SKM-1 treated with dmso at 0.1 percent for 144 hours (cell line): ENCODE results near the gene TANGO6.
"Not testable (repeated sequence)": the region's sequence is repeated elsewhere in the genome, so short reads cannot be mapped to it uniquely, and the experiment has no call there.

Source experiments
- DNase-seq: peaks from one replicate; lab custom pipeline; 2025; ENCODE audit not compliant: unreplicated experiment; lab: John Stamatoyannopoulos, UW

TANGO6 gene

DNA sequence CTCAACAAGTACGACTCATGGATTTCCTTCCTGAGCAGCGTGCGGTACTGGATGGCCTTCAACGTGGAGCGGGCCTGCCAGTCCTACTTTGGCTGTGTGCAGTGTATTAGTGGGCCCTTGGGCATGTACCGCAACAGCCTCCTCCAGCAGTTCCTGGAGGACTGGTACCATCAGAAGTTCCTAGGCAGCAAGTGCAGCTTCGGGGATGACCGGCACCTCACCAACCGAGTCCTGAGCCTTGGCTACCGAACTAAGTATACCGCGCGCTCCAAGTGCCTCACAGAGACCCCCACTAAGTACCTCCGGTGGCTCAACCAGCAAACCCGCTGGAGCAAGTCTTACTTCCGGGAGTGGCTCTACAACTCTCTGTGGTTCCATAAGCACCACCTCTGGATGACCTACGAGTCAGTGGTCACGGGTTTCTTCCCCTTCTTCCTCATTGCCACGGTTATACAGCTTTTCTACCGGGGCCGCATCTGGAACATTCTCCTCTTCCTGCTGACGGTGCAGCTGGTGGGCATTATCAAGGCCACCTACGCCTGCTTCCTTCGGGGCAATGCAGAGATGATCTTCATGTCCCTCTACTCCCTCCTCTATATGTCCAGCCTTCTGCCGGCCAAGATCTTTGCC, 271.1 kb downstream of the TANGO6 start:
- DNase-seq, result no peak

DNA sequence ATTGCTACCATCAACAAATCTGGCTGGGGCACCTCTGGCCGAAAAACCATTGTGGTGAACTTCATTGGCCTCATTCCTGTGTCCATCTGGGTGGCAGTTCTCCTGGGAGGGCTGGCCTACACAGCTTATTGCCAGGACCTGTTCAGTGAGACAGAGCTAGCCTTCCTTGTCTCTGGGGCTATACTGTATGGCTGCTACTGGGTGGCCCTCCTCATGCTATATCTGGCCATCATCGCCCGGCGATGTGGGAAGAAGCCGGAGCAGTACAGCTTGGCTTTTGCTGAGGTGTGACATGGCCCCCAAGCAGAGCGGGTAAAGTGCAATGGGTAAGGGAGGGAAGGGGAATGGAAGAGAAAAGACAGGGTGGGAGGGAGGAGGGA, 271.6 kb downstream of the TANGO6 start:
- DNase-seq, result no peak

DNA sequence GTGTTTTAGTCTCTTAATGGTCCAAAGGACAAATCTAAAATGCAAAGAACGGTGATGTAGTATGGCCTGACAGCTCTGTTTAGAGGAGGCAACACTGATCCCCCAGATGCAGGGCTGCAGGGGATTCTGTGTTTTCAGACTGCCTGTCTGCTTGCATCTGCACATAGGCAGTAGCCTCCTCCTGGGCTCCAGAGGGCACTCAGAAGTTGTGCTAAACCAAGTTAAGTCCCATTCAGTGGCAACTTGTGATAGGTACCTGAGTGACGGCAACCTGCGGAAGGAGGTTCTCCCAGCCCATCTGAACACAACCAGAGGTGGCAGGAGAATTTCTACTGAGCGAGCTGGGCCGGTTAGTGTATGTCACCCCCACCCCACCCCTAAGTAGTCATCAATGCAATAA, 272.0 kb downstream of the TANGO6 start:
- no peak for DNase-seq

DNA sequence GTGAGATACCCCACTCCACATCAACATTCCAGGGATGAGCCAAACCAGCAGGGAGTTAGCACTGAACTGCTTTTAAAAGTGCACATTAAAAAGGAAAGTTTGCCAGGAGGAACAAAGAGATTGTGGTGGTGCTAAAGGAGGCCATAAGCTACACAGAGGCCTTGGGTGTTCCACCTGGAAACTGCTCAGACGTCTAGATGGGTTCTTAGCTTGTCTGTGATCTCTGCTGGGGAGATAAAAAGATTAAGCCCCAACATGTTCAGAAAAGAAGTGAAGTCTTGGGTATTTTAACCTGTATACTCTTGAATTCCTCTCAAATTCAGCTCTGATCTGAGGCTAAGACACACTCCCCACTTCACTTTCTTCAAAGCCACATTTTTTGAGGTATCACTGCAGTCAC, 272.5 kb downstream of the TANGO6 start:
- no peak for DNase-seq

DNA sequence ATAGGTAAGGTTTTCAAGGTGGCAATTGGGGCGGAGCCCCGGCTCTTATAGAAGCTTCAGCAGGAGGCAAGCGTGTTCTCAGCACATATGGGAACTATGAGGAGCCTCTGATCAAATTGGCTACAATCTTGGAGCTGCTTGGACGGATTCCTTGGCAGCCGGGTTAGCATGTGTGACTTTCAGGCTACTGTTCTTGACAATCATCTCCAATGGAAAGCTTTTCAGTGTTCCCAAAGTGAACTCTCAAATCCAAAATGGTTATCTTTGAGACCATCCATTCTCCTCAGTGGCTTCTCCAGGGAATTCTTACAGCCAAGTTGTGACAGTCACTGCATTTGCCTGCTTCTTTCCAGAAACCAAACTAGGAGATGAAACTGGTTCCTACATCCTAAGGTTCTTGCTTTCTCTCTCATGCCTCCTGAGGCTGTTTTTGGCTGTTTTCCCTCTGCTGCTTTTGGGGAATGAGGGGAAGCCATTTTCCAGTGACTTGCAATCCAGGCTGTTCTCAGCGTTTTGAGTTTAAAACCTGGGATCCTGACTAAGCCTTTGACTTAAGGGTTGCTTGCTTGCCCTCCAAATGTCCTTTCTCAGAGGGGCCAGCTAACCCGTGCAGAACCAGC, 273.0 kb downstream of the TANGO6 start:
- no peak for DNase-seq

DNA sequence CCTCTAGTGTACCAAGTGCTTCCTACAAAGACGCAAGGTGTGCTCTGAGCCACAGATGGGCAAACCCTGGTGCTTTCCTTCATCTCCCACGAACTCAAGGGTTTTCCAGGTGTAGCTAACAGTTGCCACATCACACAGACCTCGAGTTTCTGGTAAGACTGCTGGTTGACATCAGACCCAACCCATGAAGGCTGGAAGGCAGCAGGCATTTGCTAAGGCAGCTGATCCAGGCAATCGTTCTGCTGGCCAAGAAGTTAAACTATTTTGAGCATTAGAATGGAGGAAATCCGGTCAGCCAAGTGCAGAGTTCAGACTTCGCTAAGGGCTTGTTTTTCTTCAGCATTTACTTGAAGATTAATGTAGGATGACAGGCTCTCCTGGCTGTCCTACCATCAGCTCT, 273.6 kb downstream of the TANGO6 start:
- no peak for DNase-seq

DNA sequence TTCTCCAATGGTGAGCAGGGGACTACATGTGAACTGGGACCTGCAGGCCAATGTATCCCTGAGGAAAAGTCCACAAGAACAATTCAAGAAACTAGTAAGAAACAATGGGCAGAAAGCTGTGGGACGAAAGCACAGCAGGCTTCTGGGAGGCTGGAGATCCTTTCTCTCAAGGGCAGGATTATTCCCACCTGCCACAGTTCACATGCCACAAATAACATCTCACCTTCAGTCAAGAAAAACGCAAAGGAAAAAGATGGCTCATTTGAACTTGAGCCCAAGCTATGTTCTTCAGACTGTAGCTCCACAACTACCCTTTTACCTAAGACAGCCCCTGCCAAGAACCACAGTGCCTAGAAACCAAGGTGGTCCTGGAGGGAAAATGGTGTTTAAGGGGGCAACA, 275.1 kb downstream of the TANGO6 start:
- no peak for DNase-seq

DNA sequence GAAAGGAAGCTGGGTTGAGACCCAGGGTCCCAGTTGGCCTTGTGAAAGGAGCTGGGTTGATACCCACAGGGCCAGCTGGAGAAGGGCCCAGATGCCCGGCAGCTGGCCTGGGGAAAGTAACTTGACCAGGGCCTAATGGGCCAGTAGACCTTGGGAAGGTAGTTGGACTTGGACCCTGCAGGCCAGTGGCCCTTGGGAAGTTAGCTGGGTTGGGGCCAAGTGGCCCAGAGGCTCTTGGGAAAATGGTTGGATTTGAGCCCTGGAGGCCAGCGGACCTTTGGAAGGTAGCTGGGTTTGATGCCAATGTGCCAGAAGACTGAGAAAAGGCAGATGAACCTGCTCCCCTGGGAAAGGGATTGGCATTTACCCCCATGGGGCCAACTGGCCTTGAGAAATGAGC, 275.7 kb downstream of the TANGO6 start:
- no peak for DNase-seq

DNA sequence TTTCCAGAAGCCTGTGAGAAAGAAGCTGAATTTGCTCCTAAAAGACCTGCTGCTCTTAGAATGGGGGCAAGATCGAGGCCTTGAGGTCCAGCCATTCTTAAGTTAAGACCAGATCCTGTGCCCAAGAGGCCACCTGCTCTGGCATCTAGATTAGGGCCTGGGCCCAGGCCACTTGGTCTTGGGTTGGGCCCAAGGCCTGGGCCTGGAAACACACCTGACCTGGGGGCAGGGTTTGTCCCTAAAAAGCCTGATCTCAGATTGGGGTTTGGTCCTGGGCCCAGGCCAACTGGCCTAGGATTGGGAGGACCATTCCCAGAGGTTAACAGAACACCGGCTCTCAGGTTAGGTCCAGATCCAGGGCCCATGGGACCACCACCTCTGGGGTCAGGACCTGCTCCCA, 276.2 kb downstream of the TANGO6 start:
- no peak for DNase-seq

DNA sequence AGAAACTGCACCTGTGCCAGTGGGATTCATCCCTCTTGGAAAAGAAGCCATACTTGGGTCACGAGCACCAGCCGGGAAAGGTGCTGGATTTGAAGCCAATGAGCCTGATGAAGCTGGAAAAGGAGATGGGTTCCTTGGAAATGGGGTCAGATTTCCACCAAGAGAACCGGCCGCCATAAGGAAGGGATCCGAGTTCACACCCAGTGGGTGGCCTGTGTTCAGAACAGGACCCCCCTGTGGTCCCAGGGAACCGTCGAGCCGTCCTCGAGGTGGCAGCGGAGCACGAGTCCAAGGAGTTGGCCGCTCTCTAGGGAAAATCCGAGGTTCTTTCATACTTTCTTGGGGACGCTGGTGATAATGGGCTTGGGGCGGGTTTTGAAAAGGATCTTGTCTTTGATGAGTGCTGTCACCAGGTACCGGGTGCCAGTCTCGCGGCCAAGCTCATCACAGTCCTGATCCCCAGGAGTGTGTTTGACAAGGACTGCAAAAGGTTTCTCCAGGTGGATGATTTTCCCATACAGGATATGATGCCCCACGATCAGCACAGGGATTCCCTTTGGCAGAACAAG, 276.8 kb downstream of the TANGO6 start:
- no peak for DNase-seq

DNA sequence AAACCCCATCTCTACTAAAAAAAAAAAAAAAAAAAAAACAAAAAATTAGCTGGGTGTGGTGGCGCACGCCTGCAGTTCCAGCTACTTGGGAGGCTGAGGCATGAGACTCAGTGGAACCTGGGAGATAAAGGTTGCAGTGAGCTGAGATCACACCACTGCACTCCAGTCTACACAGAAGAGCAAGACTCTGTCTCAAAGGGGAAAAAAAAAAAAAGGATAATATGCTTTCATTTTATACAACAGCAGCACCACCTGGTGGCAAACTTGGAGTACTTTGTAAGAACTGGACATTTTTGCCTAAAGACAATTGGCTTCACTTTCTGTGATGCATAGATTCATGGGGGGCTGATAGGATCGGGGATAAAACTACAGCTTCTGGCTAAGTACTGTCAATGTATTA, 280.6 kb downstream of the TANGO6 start:
- peak; percentile 53 for DNase-seq

DNA sequence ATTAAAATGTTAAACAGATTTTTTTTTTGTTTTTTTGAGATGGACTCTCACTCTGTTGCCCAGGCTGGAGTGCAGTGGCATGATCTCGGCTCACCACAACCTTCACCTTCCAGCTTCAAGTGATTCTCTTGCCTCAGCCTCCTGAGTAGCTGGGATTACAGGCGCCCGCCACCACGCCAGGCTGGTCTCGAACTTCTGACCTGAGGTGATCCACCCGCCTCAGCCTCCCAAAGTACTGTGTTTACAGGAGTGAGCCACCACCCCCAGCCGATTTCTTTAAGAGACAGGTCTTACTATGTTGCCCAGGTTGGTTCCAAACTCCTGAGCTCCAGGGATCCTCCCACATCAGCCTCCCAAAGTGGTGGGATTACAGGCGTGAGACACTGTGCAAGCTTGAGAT, 281.1 kb downstream of the TANGO6 start:
- DNase-seq, result not testable (repeated sequence)

DNA sequence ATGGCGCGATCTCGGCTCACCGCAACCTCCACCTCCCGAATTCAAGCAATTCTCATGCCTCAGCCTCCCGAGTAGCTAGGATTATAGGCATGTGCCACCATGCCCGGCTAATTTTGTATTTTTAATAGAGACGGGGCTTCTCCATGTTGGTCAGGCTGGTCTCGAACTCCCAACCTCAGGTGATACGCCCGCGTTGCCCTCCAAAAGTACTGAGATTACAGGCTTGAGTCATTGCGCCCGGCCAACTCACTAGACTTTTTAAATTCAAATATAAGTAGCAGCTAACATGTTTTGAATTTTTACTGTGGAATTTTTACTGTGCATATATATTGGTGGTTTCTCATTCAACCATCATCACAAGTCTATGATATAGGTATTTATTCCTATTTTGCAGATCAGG, 281.6 kb downstream of the TANGO6 start:
- not testable (repeated sequence) for DNase-seq

DNA sequence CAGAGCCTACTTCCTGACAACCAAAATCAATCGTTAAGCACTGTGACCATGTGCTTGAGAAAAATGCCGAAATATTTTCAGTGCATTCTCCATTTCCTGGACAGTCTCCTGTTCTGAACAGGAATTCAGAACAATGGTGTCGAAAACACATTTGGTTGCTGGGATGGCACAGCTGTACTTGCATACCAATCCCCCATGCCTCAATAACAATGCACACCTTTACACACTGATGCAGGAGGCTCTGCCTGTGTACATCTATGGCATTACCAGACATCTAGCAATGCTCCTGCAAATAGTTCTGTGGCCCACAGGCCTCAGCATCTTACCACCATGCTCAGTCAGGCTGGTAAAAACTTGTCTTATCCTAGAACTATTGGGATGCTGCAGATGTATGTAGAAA, 282.9 kb downstream of the TANGO6 start:
- DNase-seq, result no peak

DNA sequence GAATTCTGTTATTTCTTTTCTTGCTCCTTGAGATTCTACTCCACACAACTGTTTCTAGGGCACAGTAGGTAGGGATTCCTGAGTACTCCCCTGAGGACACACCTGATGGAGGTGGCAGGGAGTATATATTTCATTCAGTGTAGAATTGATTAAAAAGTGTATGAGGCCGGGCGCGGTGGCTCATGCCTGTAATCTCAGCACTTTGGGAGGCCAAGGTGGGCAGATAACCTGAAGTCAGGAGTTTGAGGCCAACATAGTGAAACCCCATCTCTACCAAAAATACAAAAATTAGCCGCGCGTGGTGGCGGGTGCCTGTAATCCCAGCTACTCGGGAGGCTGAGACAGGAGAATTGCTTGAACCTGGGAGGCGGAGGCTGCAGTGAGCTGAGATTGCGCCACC, 283.5 kb downstream of the TANGO6 start:
- not testable (repeated sequence) for DNase-seq

DNA sequence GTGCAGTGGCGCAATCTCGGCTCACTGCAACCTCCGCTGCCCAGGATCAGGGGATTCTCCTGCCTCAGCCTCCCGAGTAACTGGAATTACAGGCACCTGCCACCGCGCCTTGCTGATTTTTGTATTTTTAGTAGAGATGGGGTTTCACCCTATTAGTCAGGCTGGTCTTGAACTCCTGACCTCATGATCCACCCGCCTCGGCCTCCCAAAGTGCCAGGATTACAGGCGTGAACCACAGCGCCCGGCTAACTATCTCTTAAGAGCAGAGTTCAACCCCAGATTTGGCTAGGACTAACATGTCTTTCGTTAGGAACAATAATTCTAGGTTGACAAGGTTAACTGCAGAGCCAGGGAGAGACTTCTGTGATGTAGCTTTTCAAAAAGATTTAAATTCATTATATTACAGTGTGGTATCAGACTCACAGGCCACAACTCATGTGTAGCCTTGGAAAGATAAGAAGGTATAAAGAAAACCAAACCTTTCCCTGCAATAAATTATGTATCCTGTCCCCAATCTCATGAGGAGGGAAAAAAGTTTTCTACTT, 284.7 kb downstream of the TANGO6 start:
- no peak for DNase-seq

DNA sequence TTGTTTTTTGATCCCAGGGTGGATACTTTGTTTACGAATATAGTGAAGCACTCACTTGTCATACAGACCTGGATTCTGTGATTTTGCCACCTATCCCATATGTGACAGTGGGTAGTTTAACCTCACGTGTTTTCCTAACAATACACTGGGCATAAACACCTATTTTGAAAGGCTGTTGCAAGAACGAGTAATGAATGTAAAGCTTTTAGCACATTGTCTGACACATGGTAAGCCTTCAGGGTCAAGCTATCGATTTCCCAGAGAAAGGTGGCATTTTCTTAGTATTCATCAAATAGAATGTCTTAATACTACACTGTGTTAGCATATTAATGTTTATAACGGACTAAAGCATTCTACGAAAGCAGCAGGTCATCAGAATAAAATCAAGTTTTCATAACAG, 287.1 kb downstream of the TANGO6 start:
- no peak for DNase-seq

DNA sequence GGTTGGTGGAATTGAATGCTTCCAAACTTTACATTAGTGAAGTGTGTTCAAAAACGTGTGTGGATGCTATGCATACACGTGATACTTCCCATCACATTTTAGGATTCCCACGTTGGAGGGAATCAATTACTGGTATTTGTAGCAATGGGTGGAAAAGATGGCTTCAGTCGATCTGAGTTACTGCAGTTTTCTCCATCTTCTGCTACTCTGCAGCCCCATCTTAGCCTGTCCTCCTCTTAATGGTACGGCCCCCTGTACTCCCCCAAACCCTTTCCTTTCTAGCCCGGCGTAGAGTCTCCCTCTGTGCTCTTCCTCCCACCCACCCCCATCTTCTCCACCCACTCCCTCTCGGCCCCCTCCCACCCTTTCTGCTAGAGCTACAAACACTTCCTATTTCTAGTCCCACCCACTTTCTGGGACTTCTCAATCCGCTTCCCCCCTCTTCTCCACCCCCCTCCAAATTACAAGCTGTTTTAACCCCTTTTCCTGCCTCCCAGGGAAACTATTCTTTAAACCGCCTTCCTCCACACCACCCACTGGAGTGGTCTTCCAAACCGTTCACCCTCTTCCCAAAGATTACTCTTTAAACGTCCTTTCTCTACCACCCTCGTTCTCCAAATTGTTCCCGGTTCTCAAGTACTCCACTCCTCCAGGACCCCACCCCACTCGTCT, 288.0 kb downstream of the TANGO6 start:
- peak; percentile 68 for DNase-seq

DNA sequence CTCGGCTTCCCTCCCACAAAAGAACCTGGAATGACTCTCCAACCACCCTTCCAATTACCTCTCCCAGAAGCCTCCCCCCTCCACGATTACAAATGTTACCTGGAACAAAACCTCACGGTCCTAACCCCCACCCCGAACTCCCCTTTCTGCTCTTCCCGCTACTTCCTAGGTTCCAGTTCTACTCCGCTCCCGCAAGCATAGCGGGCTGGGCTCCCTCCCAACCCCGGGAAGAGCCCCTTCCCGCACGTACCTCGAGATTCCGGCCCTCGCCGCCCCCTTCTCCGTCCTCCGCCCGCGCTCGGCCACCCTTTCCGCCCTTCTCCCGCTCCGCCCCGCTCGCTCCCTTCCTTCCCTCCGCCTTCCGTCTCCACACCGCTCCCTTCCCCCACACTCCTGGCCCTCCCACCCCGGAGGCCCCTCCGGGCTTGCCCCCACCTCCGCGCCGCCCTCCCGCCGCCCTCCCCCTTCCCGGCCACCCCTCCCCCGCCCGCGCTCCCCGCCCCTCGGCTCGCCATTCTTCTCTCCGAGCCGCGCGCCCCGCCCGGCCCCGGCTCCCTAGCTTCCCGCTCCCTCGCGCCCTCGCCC, 288.6 kb downstream of the TANGO6 start:
- peak; percentile 67 for DNase-seq

DNA sequence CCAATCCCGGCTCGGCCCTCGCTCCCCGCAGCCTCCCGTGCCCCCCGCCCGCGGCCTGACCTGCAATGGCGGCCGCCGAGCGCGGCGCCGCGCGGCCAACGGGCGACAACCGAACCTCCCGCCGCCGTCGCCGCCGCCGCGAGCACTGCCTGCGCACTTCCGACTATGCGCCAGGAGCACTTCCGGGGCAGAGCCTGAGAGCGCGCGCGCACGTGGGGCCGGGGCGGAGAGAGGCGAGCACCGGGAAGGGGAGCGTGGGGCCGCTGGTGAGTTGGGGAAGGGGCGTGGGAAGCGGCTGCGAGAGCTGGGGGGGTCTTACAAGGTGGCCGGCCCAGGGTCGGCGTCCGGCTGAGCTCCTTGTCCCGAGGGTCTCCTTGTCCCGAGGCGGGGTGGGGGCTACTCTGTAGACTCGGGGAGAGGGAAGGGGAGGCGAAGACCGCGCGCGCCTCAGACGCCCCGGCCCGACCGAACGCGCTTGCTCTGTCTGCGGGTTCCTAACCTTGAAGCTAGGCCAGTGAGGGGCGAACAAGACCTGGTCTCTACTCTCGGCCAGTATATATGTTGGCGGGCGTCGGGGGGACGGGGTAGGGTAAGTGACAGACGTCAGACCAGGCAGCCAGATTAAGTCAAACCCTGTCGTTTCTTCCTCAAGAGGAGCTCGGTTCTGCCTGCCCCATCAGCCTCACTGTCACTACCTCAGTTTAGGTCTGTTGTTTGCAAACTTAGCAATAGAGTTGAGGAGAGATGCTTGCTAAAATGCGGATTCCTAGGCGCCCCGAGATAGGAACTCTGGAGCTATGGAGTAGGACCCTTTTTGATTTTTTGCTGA, 289.3 kb downstream of the TANGO6 start, which contains the start of the genes CHTF8 and UTP4:
TSS of gene CHTF8 (minus strand) at position 165 of the 829 bp plus-strand sequence. CDS start 11,130 bp downstream, outside the sequence.
TSS of gene UTP4 (plus strand) at position 226 of the 829 bp plus-strand sequence. CDS start 811 bp downstream, outside the sequence.
- DNase-seq, result peak; percentile 77
